HepG2 (cell line): ENCODE measurements around the gene TOB1. TPM values are rescaled to one million over a fixed set of nuclear protein-coding genes. Genes with fewer than 3 reads are reported as not detected.

Source experiments
- ADNP ChIP-seq: sonication (generic); formaldehyde crosslinking; IDR thresholded peaks from 2 replicates; pipeline ENCODE4 v1.4.0; 2020; ENCODE audit warnings: missing genetic modification reagents
- ATF4 ChIP-seq, 2 experiments: fragments of 450-650 bp in 1 of 2; sonication (generic) in 1 of 2; formaldehyde crosslinking; IDR thresholded peaks; 2 replicates each; pipeline versions ENCODE4 v1.5.0 to v1.8.0; 2020 to 2022; ENCODE audit warnings: mild to moderate bottlenecking in 1 of 2, missing genetic modification reagents in 1 of 2
- CCDC6 ChIP-seq: sonication (generic); formaldehyde crosslinking; IDR thresholded peaks from 2 replicates; pipeline ENCODE4 v1.8.1; 2022; ENCODE audit warnings: mild to moderate bottlenecking, missing genetic modification reagents, moderate library complexity
- CERS6 ChIP-seq: sonication (generic); formaldehyde crosslinking; IDR thresholded peaks from 2 replicates; pipeline ENCODE4 v1.5.0; 2020; ENCODE audit warnings: missing genetic modification reagents
- CREBL2 ChIP-seq: sonication (generic); formaldehyde crosslinking; IDR thresholded peaks from 2 replicates; pipeline ENCODE4 v1.8.1; 2023; ENCODE audit warnings: missing genetic modification reagents, mild to moderate bottlenecking, borderline replicate concordance
- GATA4 ChIP-seq: sonication (generic); IDR thresholded peaks from 2 replicates; pipeline ENCODE4 v1.6.1; 2016; ENCODE audit warnings: antibody characterized with exemption, low read depth, borderline replicate concordance
- HINFP ChIP-seq: sonication (generic); formaldehyde crosslinking; IDR thresholded peaks from 2 replicates; pipeline ENCODE4 v1.4.0; 2020; ENCODE audit warnings: low read depth, mild to moderate bottlenecking, missing genetic modification reagents
- MED1 ChIP-seq: sonication (generic); formaldehyde crosslinking; IDR thresholded peaks from 2 replicates; pipeline ENCODE4 v1.4.0; 2020; ENCODE audit warnings: missing genetic modification reagents
- MED13 ChIP-seq: sonication (generic); formaldehyde crosslinking; IDR thresholded peaks from 2 replicates; pipeline ENCODE4 v1.5.0; 2020; ENCODE audit warnings: missing genetic modification reagents
- NCOA5 ChIP-seq: sonication (generic); formaldehyde crosslinking; IDR thresholded peaks from 2 replicates; pipeline ENCODE4 v1.4.0; 2020; ENCODE audit warnings: missing genetic modification reagents
- NFIC ChIP-seq: IDR thresholded peaks from 2 replicates; pipeline ENCODE4 v1.6.1; 2012; ENCODE audit warnings: mild to moderate bottlenecking, low read length, inconsistent platforms
- SMAD1 ChIP-seq: sonication (generic); formaldehyde crosslinking; IDR thresholded peaks from 2 replicates; pipeline ENCODE4 v1.4.0; 2020; ENCODE audit warnings: missing genetic modification reagents, low read depth, mild to moderate bottlenecking, borderline replicate concordance
- SYNCRIP ChIP-seq: fragments of 200-400 bp; formaldehyde crosslinking; IDR thresholded peaks from 2 replicates; pipeline ENCODE4 v1.6.1; 2018; ENCODE audit warnings: mild to moderate bottlenecking, low read depth, low read length; ENCODE audit not compliant: insufficient read depth
- ZFP36 ChIP-seq: fragments of 150-350 bp; IDR thresholded peaks from 2 replicates; pipeline ENCODE4 v1.6.1; 2018; ENCODE audit warnings: borderline replicate concordance, low read length, low read depth; ENCODE audit not compliant: partially characterized antibody
- ZHX2 ChIP-seq, 2 experiments: sonication (generic) in 1 of 2; formaldehyde crosslinking in 1 of 2; IDR thresholded peaks; 2 replicates each; pipeline versions ENCODE4 v1.6.1 to v1.9.0; 2014 to 2022; ENCODE audit warnings: antibody characterized with exemption in 1 of 2, borderline replicate concordance in 1 of 2, inconsistent platforms in 1 of 2, low read depth in 1 of 2, missing genetic modification reagents in 1 of 2
- ZNF354B ChIP-seq: sonication (generic); formaldehyde crosslinking; IDR thresholded peaks from 2 replicates; pipeline ENCODE4 v1.8.0; 2022; ENCODE audit warnings: mild to moderate bottlenecking, missing genetic modification reagents
- ZNF460 ChIP-seq: sonication (generic); formaldehyde crosslinking; IDR thresholded peaks from 2 replicates; pipeline ENCODE4 v1.5.1; 2020; ENCODE audit warnings: missing genetic modification reagents, mild to moderate bottlenecking, borderline replicate concordance
- ZNF547 ChIP-seq: sonication (generic); formaldehyde crosslinking; IDR thresholded peaks from 2 replicates; pipeline ENCODE4 v1.5.1; 2020; ENCODE audit warnings: mild to moderate bottlenecking, missing genetic modification reagents
- ZNF615 ChIP-seq: sonication (generic); formaldehyde crosslinking; IDR thresholded peaks from 2 replicates; pipeline ENCODE4 v1.5.0; 2020; ENCODE audit warnings: mild to moderate bottlenecking, missing genetic modification reagents, borderline replicate concordance
- ZNF790 ChIP-seq: sonication (generic); formaldehyde crosslinking; IDR thresholded peaks from 2 replicates; pipeline ENCODE4 v1.8.0; 2022; ENCODE audit warnings: missing genetic modification reagents, mild to moderate bottlenecking, borderline replicate concordance
- ZSCAN12 ChIP-seq: sonication (generic); formaldehyde crosslinking; IDR thresholded peaks from 2 replicates; pipeline ENCODE4 v1.9.0; 2021; ENCODE audit warnings: mild to moderate bottlenecking, missing genetic modification reagents
- polyA plus RNA-seq, 8 experiments: library from polyadenylated mRNA; depleted of rRNA in 3 of 8; stranded (reverse) in 7 of 8; unstranded in 1 of 8; fragments of >200 nt; fragmentation: Illumina TruSeq in 4 of 8; extraction: Trizol in 4 of 8; gene quantifications; 2 replicates each; pipeline versions ENCODE4 v1.2.1 to v1.2.3, GENCODE V29; 2011 to 2016; ENCODE audit warnings: low read depth in 4 of 8, missing spikeins in 1 of 8, mixed read lengths in 1 of 8; ENCODE audit not compliant: insufficient read depth in 1 of 8
- total RNA-seq, 5 experiments: library from RNA; depleted of rRNA; stranded (reverse); fragments of >200 nt; fragmentation: Illumina TruSeq; extraction: Trizol; gene quantifications; 2 replicates each; pipeline ENCODE4 v1.2.3, GENCODE V29; 2016; ENCODE audit warnings: low read depth in 1 of 5

Gene TOB1
- total and polyA plus RNA-seq, 2 of the 13 experiments (the other 11 are each of a cell fraction or from before 2014, with no cell fraction given), result 21.9 to 57.7 TPM

GRCh38 chr17:50905460-50905803, 39.3 kb upstream of the TOB1 start (continued):
- no peak; the same call in 1 of the 2 replicates for TF ChIP-seq SMAD1 (CRISPR knock-in tag)
- no peak for TF ChIP-seq NCOA5 (CRISPR knock-in tag)
- no peak for TF ChIP-seq ATF4 (CRISPR knock-in tag; IDR thresholded peaks at IDR 0.05)
- TF ChIP-seq NFIC, result no peak
- no peak for TF ChIP-seq ZNF354B (CRISPR knock-in tag)
- no peak for TF ChIP-seq CREBL2
- no peak; the same call in 1 of the 2 replicates for TF ChIP-seq ZSCAN12 (CRISPR knock-in tag)
- TF ChIP-seq ZFP36, result no peak
- TF ChIP-seq ZNF615, result 0 out of 2 replicates have a peak, but pooled peaks have one; percentile 46
- TF ChIP-seq CCDC6, result no peak; the same call in 1 of the 2 replicates
- TF ChIP-seq ZHX2 (IDR thresholded peaks at IDR 0.05; ENCODE audit: low read depth), result no peak
- TF ChIP-seq ZHX2 (CRISPR knock-in tag; IDR thresholded peaks at IDR 0.05; ENCODE audit: borderline replicate concordance), result no peak
- TF ChIP-seq CERS6 (CRISPR knock-in tag), result no peak
- no peak for TF ChIP-seq MED13 (CRISPR knock-in tag)
- no peak for TF ChIP-seq SYNCRIP
- TF ChIP-seq ZNF790 (CRISPR knock-in tag), result no peak
- no peak for TF ChIP-seq ZNF460
- TF ChIP-seq MED1 (CRISPR knock-in tag), result peak; percentile 85
- peak; percentile 86; the same call in 1 of the 2 replicates for TF ChIP-seq GATA4
- TF ChIP-seq ADNP (CRISPR knock-in tag), result no peak
- peak; percentile 79 for TF ChIP-seq HINFP (CRISPR knock-in tag)
- no peak for TF ChIP-seq ZNF547 (CRISPR knock-in tag)
